Hepatocyte (in vitro differentiated cells): ENCODE data around the gene ACTR1A.

ENCODE experiments used
- CTCF ChIP-seq: fragments of 200-600 bp; sonication (generic); IDR thresholded peaks from 2 replicates; pipeline ENCODE4 v1.5.1; 2016; ENCODE audit warnings: antibody characterized with exemption, mild to moderate bottlenecking; ENCODE audit not compliant: poor library complexity
- EZH2 ChIP-seq: fragments of 200-600 bp; sonication (generic); IDR thresholded peaks from 2 replicates; pipeline ENCODE4 v1.6.1; 2016; ENCODE audit warnings: antibody characterized with exemption, mild to moderate bottlenecking, borderline replicate concordance
- EZH2phosphoT487 ChIP-seq: fragments of 200-600 bp; sonication (generic); IDR thresholded peaks from one replicate; pipeline ENCODE4 v1.6.1; 2018; ENCODE audit warnings: antibody characterized with exemption, mild to moderate bottlenecking, low read depth, moderate library complexity; ENCODE audit not compliant: unreplicated experiment, severe bottlenecking

GRCh38 chr10:102492344-102492939 lies 10.1 kb downstream of the ACTR1A start:
- TF ChIP-seq EZH2 = no peak
- TF ChIP-seq CTCF = no peak
- no peak for TF ChIP-seq EZH2phosphoT487
